CD4-positive, alpha-beta T cell treated with Interleukin-4 for 1 hour (primary cell): ENCODE data around the gene BIK.
"Not testable (repeated sequence)": the region's sequence is repeated elsewhere in the genome, so short reads cannot be mapped to it uniquely, and the experiment has no call there.

Experiments used
- DNase-seq, 2 donors: peaks; one replicate each; pipeline ENCODE4 v3.0.0-alpha.2; 2020 to 2022

Gene BIK

DNA sequence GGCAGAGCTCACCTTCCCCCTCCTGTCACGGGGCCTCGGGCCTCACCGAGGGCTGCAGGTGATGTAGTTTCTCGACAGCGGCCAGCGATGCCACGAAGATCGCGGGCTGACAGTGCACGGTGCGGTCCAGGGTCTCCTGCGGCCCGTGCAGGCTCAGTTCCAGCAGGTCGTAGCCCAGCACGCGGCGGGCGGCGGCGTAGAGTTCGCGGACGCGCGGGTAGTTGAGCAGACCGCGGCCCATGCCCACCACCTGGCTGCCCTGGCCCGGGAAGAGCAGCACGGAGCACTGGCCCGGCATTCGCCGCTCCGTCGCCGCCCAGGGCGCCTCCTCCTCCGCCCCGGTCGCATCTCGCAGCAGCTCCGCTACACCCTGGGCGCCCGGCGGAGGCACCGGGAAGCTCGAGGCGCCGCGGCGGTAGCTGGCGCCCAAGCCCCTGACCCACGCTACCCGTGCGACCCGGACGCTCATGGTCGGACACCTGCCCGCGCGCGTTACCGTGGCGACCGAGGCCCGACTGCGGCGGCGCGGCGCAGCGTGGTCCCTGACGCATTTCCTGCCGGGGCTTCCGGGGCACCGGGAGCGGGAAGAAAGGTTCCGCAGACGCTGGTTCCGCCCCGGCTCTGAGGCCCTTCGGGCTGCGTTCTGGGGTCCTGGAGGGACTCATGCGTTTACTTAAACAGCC lies 32.5 kb downstream of the BIK start, which contains the start of gene MCAT:
MCAT (minus strand) TSS at position 519 of the 683 bp plus-strand sequence; CDS start at position 469, 50 bp downstream.
- DNase-seq, result peak; percentile 79 to 84

DNA sequence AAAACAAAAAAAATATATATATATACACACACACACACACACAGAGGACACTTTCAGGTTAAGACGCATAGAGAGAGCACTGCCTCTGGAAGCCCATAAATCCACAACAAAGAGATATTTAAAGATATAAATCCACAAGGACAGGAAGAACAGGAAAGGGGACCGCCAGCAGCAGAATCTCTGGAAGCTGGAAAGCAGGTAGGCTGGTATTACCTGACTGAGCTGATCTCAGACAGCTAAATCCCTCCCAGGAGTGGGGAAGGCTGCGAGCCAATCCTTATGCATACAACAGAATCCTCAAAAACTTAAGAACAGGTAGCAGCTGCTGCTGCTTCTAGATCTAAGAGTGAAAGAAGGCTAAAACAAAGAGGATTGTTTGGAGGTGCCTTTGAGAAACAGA lies 34.4 kb downstream of the BIK start:
- no peak for DNase-seq

GRCh38 chr22:43145371-43145770 lies 34.8 kb downstream of the BIK start:
- not testable (repeated sequence) for DNase-seq

GRCh38 chr22:43146332-43146731 lies 35.8 kb downstream of the BIK start:
- DNase-seq, result peak in 1 of 2 donors; percentile 53

DNA sequence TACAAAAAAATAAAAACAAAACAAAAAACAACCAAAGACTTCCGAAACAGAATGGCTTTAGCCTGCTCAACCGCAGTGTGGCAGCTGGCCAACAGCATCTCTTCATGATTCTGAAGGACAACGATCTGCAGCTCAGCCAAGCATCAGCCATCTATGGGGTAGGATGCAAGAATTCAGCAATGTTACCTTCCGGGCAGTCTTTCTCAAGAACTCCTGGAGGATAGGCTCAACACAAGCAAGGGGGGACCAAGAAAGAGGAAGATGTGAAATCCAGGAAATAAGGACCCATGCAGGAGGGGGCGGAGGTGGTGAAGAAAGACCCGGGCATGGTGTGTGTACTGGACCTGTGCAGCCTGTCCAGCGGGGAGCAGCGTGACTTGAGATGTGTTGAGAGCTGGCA lies 37.3 kb downstream of the BIK start:
- DNase-seq, result peak in 1 of 2 donors; percentile 24

DNA sequence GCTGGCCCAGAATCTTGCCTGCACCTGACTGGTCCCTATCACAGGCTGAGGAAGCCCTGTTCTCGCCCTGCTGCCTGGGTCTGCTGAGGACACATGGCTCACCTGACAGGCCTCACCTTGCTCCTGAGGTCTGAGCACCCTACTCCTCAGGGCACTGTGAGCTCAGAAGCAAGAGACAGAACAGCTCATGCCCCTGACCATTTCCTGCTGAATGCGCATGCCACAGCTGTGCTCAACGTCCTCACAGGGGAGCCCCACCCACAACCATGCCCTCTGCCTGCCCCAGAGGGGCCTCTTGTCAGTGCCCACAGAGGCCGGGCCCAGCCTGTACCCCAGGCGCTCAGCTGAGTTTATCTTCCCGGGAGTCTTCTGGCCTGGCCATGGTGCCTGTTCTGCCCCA lies 38.0 kb downstream of the BIK start:
- peak in 1 of 2 donors; percentile 39 for DNase-seq

DNA sequence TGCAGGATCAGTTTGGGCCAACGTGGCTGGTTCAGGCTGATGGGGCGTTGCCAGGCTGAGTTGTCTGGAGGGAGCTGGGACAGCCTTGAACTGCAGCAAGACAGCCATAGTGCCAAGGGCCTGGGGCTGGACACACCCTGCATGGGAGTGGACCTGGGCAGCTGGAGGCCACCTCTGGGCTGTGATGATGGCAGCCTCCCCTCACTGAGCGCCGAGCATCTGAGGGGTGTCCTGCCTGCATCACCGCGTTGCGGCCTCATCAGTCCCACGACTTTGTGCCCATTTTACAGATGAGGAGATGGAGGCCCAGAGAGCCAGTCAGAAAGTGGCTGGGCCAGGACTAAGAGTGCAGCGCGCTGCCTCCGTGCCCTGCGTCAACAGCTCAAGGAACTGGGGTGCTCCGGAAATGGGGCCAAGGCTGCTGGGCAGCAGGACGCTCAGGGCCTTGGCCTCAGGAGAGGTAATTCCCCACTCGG lies 40.2 kb downstream of the BIK start:
- no peak for DNase-seq

DNA sequence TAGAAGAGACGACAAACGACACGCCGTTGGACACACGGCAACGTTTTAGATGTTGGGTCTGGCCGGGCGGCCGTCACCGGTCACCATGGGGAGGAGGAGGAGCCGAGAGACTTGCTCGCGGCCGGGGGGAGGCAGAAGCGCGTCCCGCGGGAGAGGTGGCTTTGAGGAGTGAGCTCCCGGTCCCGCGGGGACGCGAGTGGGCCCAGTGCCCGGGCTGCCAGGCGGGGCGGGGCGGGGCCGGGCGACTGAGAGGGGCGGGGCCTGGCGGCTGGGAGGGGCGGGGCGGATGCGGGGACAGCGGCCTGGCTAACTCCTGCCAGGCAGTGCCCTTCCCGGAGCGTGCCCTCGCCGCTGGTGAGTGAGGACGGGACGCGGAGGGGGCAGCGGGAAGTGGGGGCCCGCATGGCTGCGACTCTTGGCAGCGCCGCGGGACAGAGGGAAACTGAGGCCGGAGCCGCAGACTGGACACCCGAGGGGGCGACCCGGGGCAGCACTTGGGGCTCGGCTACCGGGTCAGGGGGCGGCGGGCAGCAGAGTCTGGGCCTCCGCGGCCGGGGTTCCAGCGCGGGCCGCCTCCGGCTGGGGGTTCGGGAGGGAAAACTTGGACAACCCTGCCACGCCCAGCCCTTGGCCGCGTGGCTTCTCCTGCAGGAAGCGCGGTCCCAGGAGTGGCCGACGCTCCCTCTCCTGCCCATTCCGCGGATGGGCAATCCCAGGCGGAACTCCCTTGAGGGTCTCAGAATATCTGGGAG lies 40.9 kb downstream of the BIK start, which contains the start of gene TSPO:
TSPO (plus strand) TSS at position 309 of the 752 bp plus-strand sequence. CDS start 7,680 bp downstream, outside the sequence.
- peak; percentile 53 to 71 for DNase-seq

DNA sequence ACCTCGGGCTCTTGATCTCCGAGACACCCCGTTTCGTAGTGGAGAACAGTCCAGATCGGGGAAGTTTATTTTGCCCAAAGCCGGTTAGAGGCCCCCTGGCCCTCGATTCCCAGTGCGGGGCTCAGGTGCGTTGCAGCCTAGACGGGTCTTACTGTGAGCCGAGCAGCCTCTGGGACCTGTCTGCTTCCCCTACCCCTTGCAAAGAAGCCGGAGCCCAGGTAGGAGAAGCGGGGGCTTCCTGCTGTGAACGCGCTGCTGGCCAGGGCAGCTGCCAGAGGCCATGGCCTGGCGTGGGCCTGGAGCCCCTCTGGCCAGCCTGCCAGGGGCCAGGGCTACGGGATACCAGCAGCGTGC lies 41.4 kb downstream of the BIK start:
- DNase-seq, result no peak

DNA sequence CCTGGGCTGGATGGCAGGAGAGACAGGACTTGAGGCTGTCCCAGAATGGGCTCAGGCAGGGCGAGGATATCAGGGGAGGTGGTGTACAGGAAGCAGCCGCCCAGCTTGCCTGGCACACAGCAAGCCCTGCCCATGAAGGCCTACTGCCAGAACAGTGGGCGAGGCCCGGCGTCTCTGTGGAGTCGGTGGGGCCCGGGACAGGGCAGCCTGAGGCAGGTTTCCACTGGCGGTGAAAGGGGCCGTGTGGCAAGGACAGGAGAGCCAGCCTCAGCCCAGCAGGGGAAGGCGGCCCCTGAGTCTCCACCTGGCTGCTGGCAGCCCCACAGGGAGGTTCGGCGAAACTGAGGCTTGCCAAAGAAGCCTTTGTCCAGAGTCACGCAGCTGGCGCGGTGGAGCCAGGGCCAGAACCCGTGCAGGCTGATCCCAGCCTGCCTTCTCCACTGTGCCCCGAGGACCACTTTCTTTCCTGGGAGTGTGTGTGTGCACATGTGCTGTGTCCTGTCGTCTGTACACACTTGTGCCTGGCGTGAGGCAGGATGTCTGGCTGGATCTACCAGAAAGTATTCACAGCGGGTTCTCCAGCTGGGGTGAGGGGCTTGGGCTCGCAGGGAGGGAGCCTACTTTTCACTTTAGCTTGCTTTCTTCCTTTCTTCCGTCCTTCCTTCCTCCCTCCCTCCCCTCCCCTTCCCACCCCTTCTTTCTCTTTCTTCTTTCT lies 42.0 kb downstream of the BIK start:
- peak; percentile 50 to 62 for DNase-seq

GRCh38 chr22:43153899-43154298 lies 43.3 kb downstream of the BIK start:
- DNase-seq, result no peak

GRCh38 chr22:43154887-43155536 lies 44.5 kb downstream of the BIK start:
- DNase-seq, result peak in 1 of 2 donors; percentile 57

- DNase-seq, result no peak
Measured at GRCh38 chr22:43155789-43156188, 45.2 kb downstream of the BIK start.

DNA sequence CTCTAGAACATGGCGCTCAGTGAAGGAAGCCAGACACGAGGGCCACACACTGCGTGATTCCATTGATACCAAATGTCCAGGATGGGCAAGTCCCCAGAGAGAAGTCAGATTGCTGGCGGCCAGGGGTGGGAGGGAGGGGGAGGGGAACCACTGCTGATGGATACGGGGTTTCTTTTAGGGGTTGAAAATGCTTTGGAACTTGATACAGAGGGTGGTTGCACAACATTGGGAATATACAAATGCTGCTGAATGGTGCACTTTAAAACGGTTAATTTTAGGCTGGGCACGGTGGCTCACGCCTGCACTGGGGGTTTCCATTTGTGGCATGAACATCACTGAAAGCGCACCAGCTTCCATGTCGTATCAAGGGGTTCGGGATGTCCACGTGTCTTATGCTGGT lies 45.9 kb downstream of the BIK start:
- DNase-seq, result no peak

- DNase-seq, result no peak
Measured at GRCh38 chr22:43157874-43158546, 47.5 kb downstream of the BIK start.

DNA sequence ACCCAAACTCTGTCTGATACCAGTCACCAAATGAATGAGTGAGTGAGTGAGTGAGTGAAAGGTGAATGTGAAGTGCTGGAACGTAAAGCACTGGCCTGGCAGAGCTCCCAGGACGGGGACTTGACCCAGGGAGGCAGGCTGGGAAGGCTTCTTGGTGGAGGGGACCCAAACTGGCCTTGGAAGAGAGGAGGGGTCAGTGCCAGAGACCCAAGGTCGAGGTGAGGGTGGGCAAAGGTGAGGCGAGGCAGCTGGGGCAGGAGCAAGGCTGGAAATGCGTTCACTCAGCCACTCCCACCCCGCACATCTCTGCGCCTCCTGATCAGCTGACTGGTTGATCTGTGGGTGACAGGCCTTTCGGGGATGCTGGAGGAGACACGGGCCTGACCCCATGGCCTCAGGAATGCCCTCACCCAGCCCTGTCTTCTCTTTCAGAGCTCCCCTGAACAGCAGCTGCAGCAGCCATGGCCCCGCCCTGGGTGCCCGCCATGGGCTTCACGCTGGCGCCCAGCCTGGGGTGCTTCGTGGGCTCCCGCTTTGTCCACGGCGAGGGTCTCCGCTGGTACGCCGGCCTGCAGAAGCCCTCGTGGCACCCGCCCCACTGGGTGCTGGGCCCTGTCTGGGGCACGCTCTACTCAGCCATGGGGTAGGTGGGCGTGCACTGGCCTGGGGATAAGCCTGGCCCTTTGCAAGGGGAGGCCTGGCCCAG lies 48.4 kb downstream of the BIK start:
- no peak for DNase-seq

DNA sequence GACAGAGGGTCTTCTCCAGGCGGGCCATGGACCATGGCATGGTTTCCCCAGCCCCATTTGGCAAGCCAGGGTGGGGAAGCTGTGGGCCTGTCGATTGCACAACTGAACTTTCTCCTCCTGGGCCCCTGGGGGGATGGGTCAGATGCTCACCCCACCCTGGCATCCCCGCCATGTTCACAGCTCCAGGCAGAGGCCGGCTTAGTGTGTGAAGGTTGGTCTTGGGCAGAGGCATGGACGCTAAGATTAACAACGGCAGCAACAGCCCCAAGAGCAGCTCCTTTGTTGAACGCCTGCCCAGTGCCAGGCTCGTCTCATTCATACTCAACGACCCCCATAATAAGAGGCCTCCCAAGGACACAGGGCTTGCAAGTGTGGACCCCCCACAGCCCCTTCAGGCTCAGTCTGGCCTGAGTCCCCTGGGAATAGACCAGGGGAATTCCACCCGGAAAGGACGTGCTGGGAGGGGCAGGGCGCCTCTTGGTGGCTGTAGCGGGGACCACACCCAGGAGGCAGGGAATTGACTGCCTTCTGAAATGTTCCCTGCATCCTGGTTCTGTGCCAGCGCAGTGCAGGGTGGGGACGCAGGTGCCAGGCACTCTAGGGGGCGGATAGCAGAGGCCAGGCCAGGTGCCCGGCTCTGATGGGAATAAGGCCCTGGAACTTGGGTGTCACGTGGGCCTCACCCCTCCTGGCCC lies 49.1 kb downstream of the BIK start:
- DNase-seq, result no peak

DNA sequence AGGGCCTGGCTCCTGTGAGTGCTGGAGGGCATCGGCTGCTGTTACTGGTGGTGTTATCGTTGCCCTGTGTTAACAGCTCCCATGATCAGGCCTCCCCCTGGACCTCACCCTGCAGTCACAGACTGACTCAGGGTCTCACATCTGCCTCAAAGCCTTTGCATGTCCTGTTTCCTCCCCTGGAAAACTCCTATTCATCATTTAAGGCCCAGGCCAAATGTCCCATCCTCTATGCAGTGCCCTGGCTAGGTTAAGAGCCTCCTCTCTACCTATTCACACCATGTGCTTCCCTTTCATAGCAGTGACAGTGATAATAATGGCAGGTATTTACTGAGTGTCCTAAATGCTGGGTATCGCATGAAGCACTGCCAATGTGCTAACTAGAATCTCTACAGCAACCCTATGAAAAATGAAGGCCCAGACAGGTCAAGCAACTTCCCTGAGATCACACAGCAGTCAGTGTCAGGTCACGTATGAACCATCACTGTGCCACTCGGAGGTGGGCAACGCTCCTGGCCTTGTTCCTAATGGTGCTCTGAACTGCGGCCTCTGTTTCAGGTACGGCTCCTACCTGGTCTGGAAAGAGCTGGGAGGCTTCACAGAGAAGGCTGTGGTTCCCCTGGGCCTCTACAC lies 50.1 kb downstream of the BIK start:
- no peak for DNase-seq

GRCh38 chr22:43162412-43163150 lies 52.0 kb downstream of the BIK start:
- DNase-seq, result no peak
